Left ventricle myocardium inferior (tissue), 1 donor: ENCODE results near the gene SLC25A18. TPM values are rescaled to one million over a fixed set of nuclear protein-coding genes. Genes with fewer than 3 reads are reported as not detected.

ENCODE experiments used
- DNase-seq: peaks from one replicate; pipeline ENCODE4 v3.0.0-alpha.2; 2020
- H3K27ac ChIP-seq: fragments of 200-600 bp; replicated peaks from 2 replicates; pipeline ENCODE4 v1.8.0; 2021
- H3K27me3 ChIP-seq: fragments of 200-600 bp; 2 replicates; pipeline ENCODE4 v1.8.0; 2021; ENCODE audit warnings: low read depth
- H3K36me3 ChIP-seq: fragments of 200-600 bp; 2 replicates; pipeline ENCODE4 v1.8.0; 2021
- H3K4me1 ChIP-seq: fragments of 200-600 bp; 2 replicates; pipeline ENCODE4 v1.8.0; 2021
- H3K4me3 ChIP-seq: fragments of 200-600 bp; 2 replicates; pipeline ENCODE4 v1.8.0; 2021; ENCODE audit warnings: mild to moderate bottlenecking, moderate library complexity
- H3K9me3 ChIP-seq: fragments of 200-600 bp; replicated peaks from 2 replicates; pipeline ENCODE4 v1.8.0; 2021
- intact Hi-C: fragments of 100-400 bp; cut with micrococcal nuclease; formaldehyde crosslinking; loops from one replicate; pipeline ENCODE4 v1.11.0; 2022
- total RNA-seq: library from RNA; stranded (reverse); fragmentation: NEBNext Ultra II Directional; extraction: Animal tissue kit (Norgen Biotek cat#: 25700); gene quantifications from one replicate; pipeline ENCODE4 v1.2.1, GENCODE V29; 2021
- TF ChIP-seq, protein P1 (sequence below): fragments of 200-600 bp; IDR thresholded peaks from 2 replicates; pipeline ENCODE4 v1.8.0; 2021; ENCODE audit warnings: antibody characterized with exemption, mild to moderate bottlenecking, borderline replicate concordance
- donor health status: DM: no; HTN: yes; CAD: no; lungs with severe emphysema.

The SLC25A18 gene
- total RNA-seq, 1 donor from 2014 or later = 2.7 TPM

- intact Hi-C loops = no loop called here
- no peaks in the 10 kb centered on the region for H3K4me1 ChIP-seq
- peaks cover 21% of the 10 kb centered on the region for H3K36me3 ChIP-seq
- no peaks in the 10 kb centered on the region for H3K27me3 ChIP-seq
- H3K27ac ChIP-seq = no peak overlapping the region
- no peak for DNase-seq
- TF ChIP-seq, protein P1, sequence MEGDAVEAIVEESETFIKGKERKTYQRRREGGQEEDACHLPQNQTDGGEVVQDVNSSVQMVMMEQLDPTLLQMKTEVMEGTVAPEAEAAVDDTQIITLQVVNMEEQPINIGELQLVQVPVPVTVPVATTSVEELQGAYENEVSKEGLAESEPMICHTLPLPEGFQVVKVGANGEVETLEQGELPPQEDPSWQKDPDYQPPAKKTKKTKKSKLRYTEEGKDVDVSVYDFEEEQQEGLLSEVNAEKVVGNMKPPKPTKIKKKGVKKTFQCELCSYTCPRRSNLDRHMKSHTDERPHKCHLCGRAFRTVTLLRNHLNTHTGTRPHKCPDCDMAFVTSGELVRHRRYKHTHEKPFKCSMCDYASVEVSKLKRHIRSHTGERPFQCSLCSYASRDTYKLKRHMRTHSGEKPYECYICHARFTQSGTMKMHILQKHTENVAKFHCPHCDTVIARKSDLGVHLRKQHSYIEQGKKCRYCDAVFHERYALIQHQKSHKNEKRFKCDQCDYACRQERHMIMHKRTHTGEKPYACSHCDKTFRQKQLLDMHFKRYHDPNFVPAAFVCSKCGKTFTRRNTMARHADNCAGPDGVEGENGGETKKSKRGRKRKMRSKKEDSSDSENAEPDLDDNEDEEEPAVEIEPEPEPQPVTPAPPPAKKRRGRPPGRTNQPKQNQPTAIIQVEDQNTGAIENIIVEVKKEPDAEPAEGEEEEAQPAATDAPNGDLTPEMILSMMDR = no peak
- H3K4me3 ChIP-seq = no peak overlapping the region
- no peaks in the 10 kb centered on the region for H3K9me3 ChIP-seq
Observed at GRCh38 chr22:17536269-17536668, 27.0 kb upstream of the SLC25A18 start.

- no peak overlapping the region for H3K4me3 ChIP-seq
- no peaks in the 10 kb centered on the region for H3K4me1 ChIP-seq
- no peak for DNase-seq
- no peak overlapping the region for H3K27ac ChIP-seq
- TF ChIP-seq, protein P1 = no peak
- no peaks in the 10 kb centered on the region for H3K27me3 ChIP-seq
- no peaks in the 10 kb centered on the region for H3K9me3 ChIP-seq
- H3K36me3 ChIP-seq = peaks cover 29% of the 10 kb centered on the region
- intact Hi-C loops = no loop called here
Observed at GRCh38 chr22:17537155-17537554, 26.1 kb upstream of the SLC25A18 start.

DNA sequence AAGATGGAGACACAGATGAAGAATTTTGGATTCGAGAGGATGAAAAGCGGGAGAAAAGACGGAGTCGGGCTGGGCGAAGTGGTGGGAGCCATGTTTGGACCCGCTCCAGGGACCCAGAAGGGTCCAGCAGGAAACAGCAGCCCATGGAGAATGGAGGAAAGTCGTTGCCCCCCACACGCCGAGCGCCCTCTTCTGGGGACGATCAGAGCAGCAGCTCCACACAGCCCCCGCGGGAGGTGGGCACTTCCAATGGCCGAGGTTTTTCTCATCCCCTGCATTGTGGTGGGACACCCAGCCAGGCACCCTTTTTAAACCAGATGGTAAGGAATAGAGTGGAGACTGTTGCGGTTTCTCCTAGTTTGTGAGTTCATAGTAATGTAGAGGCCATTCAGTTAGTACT is 22.8 kb upstream of the SLC25A18 start:
- peaks cover 39% of the 10 kb centered on the region for H3K36me3 ChIP-seq
- DNase-seq = no peak
- TF ChIP-seq, protein P1 = peak; percentile 27
- H3K27me3 ChIP-seq = no peaks in the 10 kb centered on the region
- no peaks in the 10 kb centered on the region for H3K4me1 ChIP-seq
- H3K27ac ChIP-seq = no peak overlapping the region
- no peaks in the 10 kb centered on the region for H3K9me3 ChIP-seq
- intact Hi-C loops = no loop called here
- H3K4me3 ChIP-seq = no peak overlapping the region

DNA sequence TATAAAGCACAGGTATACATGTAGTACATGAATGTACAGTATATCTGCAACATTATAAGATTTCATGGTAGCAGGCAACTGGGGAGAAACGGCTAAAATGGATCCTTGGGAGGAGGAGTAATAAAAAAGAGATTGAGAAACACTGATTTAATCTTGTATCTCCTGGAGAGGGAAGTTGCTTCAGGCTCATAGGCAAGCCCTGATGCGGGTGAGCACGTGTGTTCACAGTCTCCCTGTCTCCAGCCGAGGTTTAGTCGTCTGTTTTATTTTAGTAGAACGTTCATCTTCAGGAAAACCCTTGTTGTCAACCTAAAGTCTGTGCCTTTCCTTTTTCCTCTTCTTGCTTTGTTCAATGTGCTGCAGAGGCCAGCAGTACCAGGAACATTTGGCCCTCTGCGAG is 21.8 kb upstream of the SLC25A18 start:
- Histone ChIP-seq H3K27me3 (no peaks in the 10 kb centered on the region), H3K4me1 (no peaks in the 10 kb centered on the region), H3K27ac (no peak overlapping the region), H3K4me3 (no peak overlapping the region), H3K36me3 (peaks cover 39% of the 10 kb centered on the region), H3K9me3 (no peaks in the 10 kb centered on the region)
- intact Hi-C loops = no loop called here
- TF ChIP-seq, protein P1 = no peak
- no peak for DNase-seq

GRCh38 chr22:17542452-17542851 is 20.8 kb upstream of the SLC25A18 start:
- TF ChIP-seq, protein P1 = no peak
- no peak for DNase-seq
- Histone ChIP-seq H3K27me3 (no peaks in the 10 kb centered on the region), H3K4me3 (no peak overlapping the region), H3K4me1 (no peaks in the 10 kb centered on the region), H3K36me3 (peaks cover 34% of the 10 kb centered on the region), H3K9me3 (no peaks in the 10 kb centered on the region), H3K27ac (no peak overlapping the region)
- intact Hi-C loops = no loop called here
